ENCODE measurements around the gene WFDC1. TPM values are rescaled to one million over a fixed set of nuclear protein-coding genes. Genes with fewer than 3 reads are reported as not detected.

WFDC1 gene
- total RNA-seq, 1 donor from 2014 or later, result 12.0 TPM

GRCh38 chr16:84359326-84359725 lies 64.6 kb downstream of the WFDC1 start:
- no peaks in the 10 kb centered on the region for H3K9me3 ChIP-seq
- H3K36me3 ChIP-seq, result no peaks in the 10 kb centered on the region
- H3K4me3 ChIP-seq, result no peak overlapping the region
- intact Hi-C loops (cut with DNase I), result no loop called here
- DNase-seq (ENCODE audit: extremely low spot score in 2 of 2), result no peak
- H3K27me3 ChIP-seq, result no peaks in the 10 kb centered on the region
- TF ChIP-seq CTCF (IDR thresholded peaks at IDR 0.05), result no peak
- no peak for TF ChIP-seq POLR2A (IDR thresholded peaks at IDR 0.05)
- TF ChIP-seq POLR2AphosphoS5 (IDR thresholded peaks at IDR 0.05; ENCODE audit: insufficient read depth in 1 of 2, low read depth in 1 of 2), result no peak
- H3K27ac ChIP-seq, result no peak overlapping the region
- peaks cover 9% of the 10 kb centered on the region for H3K4me1 ChIP-seq

- H3K4me3 ChIP-seq, result no peak overlapping the region
- no peak overlapping the region for H3K27ac ChIP-seq
- H3K4me1 ChIP-seq, result peaks cover 9% of the 10 kb centered on the region
- TF ChIP-seq CTCF (IDR thresholded peaks at IDR 0.05), result no peak
- no peak for TF ChIP-seq POLR2A (IDR thresholded peaks at IDR 0.05)
- TF ChIP-seq POLR2AphosphoS5 (IDR thresholded peaks at IDR 0.05; ENCODE audit: insufficient read depth in 1 of 2, low read depth in 1 of 2), result no peak
- intact Hi-C loops (cut with DNase I), result no loop called here
- H3K36me3 ChIP-seq, result no peaks in the 10 kb centered on the region
- H3K9me3 ChIP-seq, result no peaks in the 10 kb centered on the region
- H3K27me3 ChIP-seq, result no peaks in the 10 kb centered on the region
- DNase-seq (ENCODE audit: extremely low spot score in 2 of 2), result no peak
Measured at GRCh38 chr16:84360170-84360569, 65.5 kb downstream of the WFDC1 start.

GRCh38 chr16:84360748-84361147 lies 66.1 kb downstream of the WFDC1 start:
- H3K27me3 ChIP-seq, result no peaks in the 10 kb centered on the region
- intact Hi-C loops (cut with DNase I), result no loop called here
- no peak overlapping the region for H3K27ac ChIP-seq
- no peak for TF ChIP-seq CTCF (IDR thresholded peaks at IDR 0.05)
- no peak for TF ChIP-seq POLR2A (IDR thresholded peaks at IDR 0.05)
- TF ChIP-seq POLR2AphosphoS5 (IDR thresholded peaks at IDR 0.05; ENCODE audit: insufficient read depth in 1 of 2, low read depth in 1 of 2), result no peak
- no peak overlapping the region for H3K4me3 ChIP-seq
- peaks cover 9% of the 10 kb centered on the region for H3K4me1 ChIP-seq
- DNase-seq (ENCODE audit: extremely low spot score in 2 of 2), result no peak
- H3K36me3 ChIP-seq, result no peaks in the 10 kb centered on the region
- H3K9me3 ChIP-seq, result no peaks in the 10 kb centered on the region

GRCh38 chr16:84361546-84361945 lies 66.9 kb downstream of the WFDC1 start:
- intact Hi-C loops (cut with DNase I), result no loop called here
- DNase-seq (ENCODE audit: extremely low spot score in 2 of 2), result no peak
- Histone ChIP-seq H3K9me3 (no peaks in the 10 kb centered on the region), H3K4me3 (no peak overlapping the region), H3K36me3 (no peaks in the 10 kb centered on the region), H3K27ac (no peak overlapping the region), H3K4me1 (peaks cover 3% of the 10 kb centered on the region), H3K27me3 (no peaks in the 10 kb centered on the region)
- TF ChIP-seq POLR2AphosphoS5 (IDR thresholded peaks at IDR 0.05; ENCODE audit: insufficient read depth in 1 of 2, low read depth in 1 of 2) (no peak), POLR2A (IDR thresholded peaks at IDR 0.05) (no peak), CTCF (IDR thresholded peaks at IDR 0.05) (no peak)

- TF ChIP-seq POLR2A (IDR thresholded peaks at IDR 0.05) (no peak), CTCF (IDR thresholded peaks at IDR 0.05) (no peak), POLR2AphosphoS5 (IDR thresholded peaks at IDR 0.05; ENCODE audit: insufficient read depth in 1 of 2, low read depth in 1 of 2) (no peak)
- intact Hi-C loops (cut with DNase I), result no loop called here
- H3K4me3 ChIP-seq, result no peak overlapping the region
- H3K27me3 ChIP-seq, result no peaks in the 10 kb centered on the region
- DNase-seq (ENCODE audit: extremely low spot score in 2 of 2), result no peak
- H3K36me3 ChIP-seq, result no peaks in the 10 kb centered on the region
- no peaks in the 10 kb centered on the region for H3K9me3 ChIP-seq
- no peak overlapping the region for H3K27ac ChIP-seq
- H3K4me1 ChIP-seq, result no peaks in the 10 kb centered on the region
Measured at GRCh38 chr16:84362471-84362941, 67.8 kb downstream of the WFDC1 start.

Measured in vagina (tissue), 2 donors.